Psoas muscle (tissue), 8 donors: ENCODE data around the gene C8A. TPM values are rescaled to one million over a fixed set of nuclear protein-coding genes. Genes with fewer than 3 reads are reported as not detected.

Experiments used
- ATAC-seq, 4 donors: fragments of 200-7000 bp; cut with Tn5 transposase; one replicate each; pipeline ENCODE4 v1.9.1; 2020; ENCODE audit warnings: moderate library complexity in 3 of 4, mild to moderate bottlenecking in 2 of 4
- DNase-seq, 2 donors: peaks; one replicate each; pipeline ENCODE4 v3.0.0-alpha.2; 2020
- H3K27ac ChIP-seq: fragments of 200-600 bp; one replicate; pipeline ENCODE4 v1.8.0; 2022
- H3K27me3 ChIP-seq, 3 donors: fragments of 200-600 bp in 1 of 3; one replicate each; pipeline versions ENCODE4 v1.6.1 to v1.8.0; 2013 to 2022; ENCODE audit warnings: low read length in 2 of 3, mild to moderate bottlenecking in 2 of 3, moderate library complexity in 1 of 3; ENCODE audit not compliant: insufficient read depth in 3 of 3
- H3K36me3 ChIP-seq, 2 donors: fragments of 200-600 bp in 1 of 2; one replicate each; pipeline versions ENCODE4 v1.6.1 to v1.8.0; 2013 to 2022; ENCODE audit warnings: low read depth in 1 of 2, mild to moderate bottlenecking in 1 of 2, moderate library complexity in 1 of 2; ENCODE audit not compliant: insufficient read depth in 1 of 2
- H3K4me1 ChIP-seq: fragments of 200-600 bp; one replicate; pipeline ENCODE4 v1.8.0; 2022
- H3K4me3 ChIP-seq: fragments of 200-600 bp; one replicate; pipeline ENCODE4 v1.8.0; 2022; ENCODE audit warnings: mild to moderate bottlenecking
- H3K9me3 ChIP-seq: fragments of 200-600 bp; one replicate; pipeline ENCODE4 v1.8.0; 2022
- WGBS, 3 donors: extraction: QIAGEN DNeasy Blood & Tissue Kit; methylation state at CpG; one replicate each; pipeline versions ENCODE4 v1.1.6 to v1.1.7; 2013; 5-methylcytosine and 5-hydroxymethylcytosine counted together
- intact Hi-C, 2 donors: fragments of 100-400 bp; cut with DNase I; formaldehyde crosslinking; loops; one replicate each; pipeline versions ENCODE4 v1.11.0 to v1.14.2; 2022
- polyA plus RNA-seq, 3 donors: library from polyadenylated mRNA; stranded (reverse); fragments of 200-250 nt; gene quantifications; one replicate each; pipeline ENCODE4 v1.2.3, GENCODE V29; 2013
- total RNA-seq, 4 donors: library from RNA; stranded (reverse); fragmentation: NEBNext Ultra II Directional in 2 of 4; extraction: Animal tissue kit (Norgen Biotek cat#: 25700) in 2 of 4; gene quantifications; one replicate each; pipeline versions ENCODE4 v1.2.1 to v1.2.4, GENCODE V29; 2021 to 2023
- TF ChIP-seq, protein P1 (sequence below): fragments of 200-600 bp; IDR thresholded peaks from one replicate; pipeline ENCODE4 v1.8.0; 2022; ENCODE audit warnings: antibody characterized with exemption
- donor health status: healthy with polysubstance abuse.
- donor health status: DM: no; HTN: no; CAD: no; lungs with moderate emphysema.
- donor health status: Bipolar disorder and iron deficiency.
- donor health status: healthy.
- donor health status: DM: yes; HTN: yes; CAD: no.
- donor health status: DM: no; HTN: no; CAD: no.
- donor health status: DM: no; HTN: no; CAD: no.
- donor health status: DM: yes; HTN: yes; CAD: no.

C8A gene
- total and polyA plus RNA-seq, 7 donors = not detected

DNA sequence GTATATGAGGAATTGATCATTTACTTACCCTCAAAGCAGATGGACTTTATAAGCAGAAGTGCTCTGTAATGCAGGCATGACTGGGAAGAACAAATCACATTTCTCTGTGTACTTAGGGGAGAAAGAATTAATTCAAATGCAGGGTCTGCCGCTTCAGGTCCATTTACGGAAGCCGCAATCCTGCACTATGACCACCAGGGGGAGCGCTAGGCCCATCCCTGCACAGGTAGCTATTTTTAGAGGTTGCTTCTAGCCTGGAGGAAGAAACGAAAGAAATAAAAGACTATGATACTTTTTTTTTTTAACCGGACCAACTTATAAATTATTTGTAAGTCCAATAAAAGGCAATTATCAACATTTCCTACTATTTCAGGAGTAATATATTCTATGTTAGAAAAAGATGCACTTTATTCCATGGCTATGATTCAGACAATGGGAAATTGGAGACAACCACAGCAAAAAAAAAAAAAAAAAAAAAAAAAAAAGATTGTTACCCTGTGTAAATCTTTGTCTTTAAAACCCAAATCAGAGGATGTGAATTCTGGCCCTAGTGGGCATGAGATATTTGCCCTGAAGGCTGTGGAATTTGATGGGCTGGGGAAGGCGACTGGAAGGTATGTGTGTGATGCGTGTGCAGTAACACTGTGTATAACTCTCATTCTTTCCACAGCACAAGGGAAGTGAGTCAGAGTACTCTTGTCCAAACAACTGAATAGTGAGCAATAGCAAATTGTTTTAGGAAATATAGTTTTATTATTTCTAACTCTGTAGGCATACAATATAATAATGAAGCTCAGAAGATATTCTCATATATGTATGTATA, 22.5 kb upstream of the C8A start:
- 15 to 16% (median 15%) methylated on average over 8 of the region's 8 CpGs for WGBS, 3 donors
- TF ChIP-seq, protein P1, sequence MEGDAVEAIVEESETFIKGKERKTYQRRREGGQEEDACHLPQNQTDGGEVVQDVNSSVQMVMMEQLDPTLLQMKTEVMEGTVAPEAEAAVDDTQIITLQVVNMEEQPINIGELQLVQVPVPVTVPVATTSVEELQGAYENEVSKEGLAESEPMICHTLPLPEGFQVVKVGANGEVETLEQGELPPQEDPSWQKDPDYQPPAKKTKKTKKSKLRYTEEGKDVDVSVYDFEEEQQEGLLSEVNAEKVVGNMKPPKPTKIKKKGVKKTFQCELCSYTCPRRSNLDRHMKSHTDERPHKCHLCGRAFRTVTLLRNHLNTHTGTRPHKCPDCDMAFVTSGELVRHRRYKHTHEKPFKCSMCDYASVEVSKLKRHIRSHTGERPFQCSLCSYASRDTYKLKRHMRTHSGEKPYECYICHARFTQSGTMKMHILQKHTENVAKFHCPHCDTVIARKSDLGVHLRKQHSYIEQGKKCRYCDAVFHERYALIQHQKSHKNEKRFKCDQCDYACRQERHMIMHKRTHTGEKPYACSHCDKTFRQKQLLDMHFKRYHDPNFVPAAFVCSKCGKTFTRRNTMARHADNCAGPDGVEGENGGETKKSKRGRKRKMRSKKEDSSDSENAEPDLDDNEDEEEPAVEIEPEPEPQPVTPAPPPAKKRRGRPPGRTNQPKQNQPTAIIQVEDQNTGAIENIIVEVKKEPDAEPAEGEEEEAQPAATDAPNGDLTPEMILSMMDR = peak; percentile 99
- intact Hi-C loops = loop anchor here (1.0 to 10.0 kb wide), 5 partner anchors 229 to 1330 kb away; no protein-coding TSS in a partner anchor
- Histone ChIP-seq H3K4me3 (no peak overlapping the region), H3K36me3 (no peaks in the 10 kb centered on the region), H3K27me3 (peaks cover 0 to 4% (median 3%) of the 10 kb centered on the region in 3 donors), H3K9me3 (no peaks in the 10 kb centered on the region), H3K27ac (no peak overlapping the region), H3K4me1 (no peaks in the 10 kb centered on the region)
- peak; percentile 56 to 74 for DNase-seq
- peak; percentile 77 to 95 (median 86) for ATAC-seq

DNA sequence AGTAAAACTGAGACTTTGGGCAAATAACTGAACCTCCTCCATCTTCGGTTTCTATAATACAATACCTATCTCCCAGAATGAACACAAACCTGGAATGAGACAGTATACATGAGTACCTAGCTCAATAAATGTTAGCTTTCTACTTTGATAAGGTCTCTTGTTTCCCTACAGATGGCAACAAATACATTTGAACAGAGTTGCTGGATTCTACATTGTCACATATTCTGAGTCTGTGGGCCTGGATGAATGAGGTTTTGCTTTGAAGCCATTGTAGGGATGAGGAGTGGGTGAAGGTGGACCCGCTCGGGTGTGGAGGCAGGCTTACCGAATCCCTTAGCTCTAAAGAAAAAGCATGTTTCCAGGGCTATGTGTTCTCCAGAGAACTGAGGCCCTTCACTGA, 21.5 kb upstream of the C8A start:
- DNase-seq = no peak
- WGBS, 3 donors = 94 to 97% (median 94%) methylated on average over 4 of the region's 4 CpGs
- intact Hi-C loops = loop anchor here (5.0 to 10.0 kb wide), 4 partner anchors 229 to 1329 kb away; no protein-coding TSS in a partner anchor

DNA sequence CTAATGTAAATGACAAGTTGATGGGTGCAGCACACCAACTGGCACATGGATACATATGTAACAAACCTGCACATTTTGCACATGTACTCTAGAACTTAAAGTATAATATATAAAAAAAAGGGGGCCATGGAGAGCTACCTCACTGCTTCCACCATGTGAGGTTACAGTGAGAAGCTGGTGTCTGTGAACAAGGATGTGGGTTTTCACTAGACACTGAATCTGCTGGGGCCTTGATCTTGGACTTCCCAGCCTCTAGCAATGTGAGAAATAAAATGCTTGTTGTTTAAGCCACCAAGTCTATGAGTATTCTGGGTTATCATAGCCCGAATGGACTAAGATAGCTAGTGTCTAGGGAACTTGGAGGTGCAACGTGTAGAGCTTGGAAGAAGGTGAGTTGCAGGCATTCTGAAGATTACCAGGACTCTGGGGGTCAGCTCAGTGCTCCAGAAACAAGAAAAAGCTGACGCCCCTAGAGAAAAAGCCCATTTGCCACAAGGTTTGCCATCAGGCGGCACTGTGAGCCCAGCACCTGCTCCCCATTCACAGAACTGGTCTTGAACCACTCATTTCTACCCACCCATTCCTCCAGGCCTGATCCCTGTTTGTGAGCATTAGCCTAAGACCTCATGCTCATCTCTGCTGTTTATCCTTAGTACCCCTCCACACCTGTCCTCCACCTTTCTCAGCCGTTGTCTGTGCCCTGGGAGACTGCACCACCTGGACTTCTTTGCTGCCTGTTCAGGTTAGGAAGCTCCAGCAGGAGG, 20.3 kb upstream of the C8A start:
- Histone ChIP-seq H3K4me3 (no peak overlapping the region), H3K27ac (no peak overlapping the region), H3K27me3 (peaks cover 0 to 4% (median 3%) of the 10 kb centered on the region in 3 donors), H3K36me3 (no peaks in the 10 kb centered on the region), H3K9me3 (no peaks in the 10 kb centered on the region), H3K4me1 (no peaks in the 10 kb centered on the region)
- intact Hi-C loops = loop anchor here (5.0 to 10.0 kb wide), 4 partner anchors 228 to 1328 kb away; no protein-coding TSS in a partner anchor
- ATAC-seq (no peak), DNase-seq (no peak)
- TF ChIP-seq, protein P1 = no peak
- 84 to 93% (median 87%) methylated on average over 5 of the region's 5 CpGs for WGBS, 3 donors

More for the DNA sequence above, 21.5 kb upstream of the C8A start:
- no peak for ATAC-seq
- Histone ChIP-seq H3K27me3 (peaks cover 0 to 4% (median 3%) of the 10 kb centered on the region in 3 donors), H3K4me3 (no peak overlapping the region), H3K9me3 (no peaks in the 10 kb centered on the region), H3K27ac (no peak overlapping the region), H3K4me1 (no peaks in the 10 kb centered on the region), H3K36me3 (no peaks in the 10 kb centered on the region)
- TF ChIP-seq, protein P1 = no peak

DNA sequence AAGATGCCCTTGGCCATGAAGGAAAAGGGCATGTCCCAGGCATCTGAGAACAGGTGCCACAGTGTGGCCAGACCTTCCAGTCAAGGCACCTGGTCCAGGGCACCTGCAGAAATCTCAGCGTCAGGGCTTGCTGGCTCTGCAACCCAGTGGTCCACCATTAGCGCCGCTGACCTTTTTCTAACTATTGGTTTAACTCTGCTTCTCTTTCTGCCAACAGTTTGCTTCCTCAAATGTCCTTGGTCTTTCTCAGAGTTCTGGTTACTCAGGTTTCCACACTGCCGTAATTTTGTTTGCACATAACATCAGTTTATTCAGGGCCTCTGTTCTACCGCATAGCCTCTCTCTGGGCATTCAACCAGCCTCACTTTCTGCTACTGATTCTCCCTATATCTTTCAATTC, 18.9 kb upstream of the C8A start:
- H3K9me3 ChIP-seq = no peaks in the 10 kb centered on the region
- peaks cover 0 to 8% (median 3%) of the 10 kb centered on the region in 3 donors for H3K27me3 ChIP-seq
- no peak for ATAC-seq
- WGBS, 3 donors = 90 to 92% (median 90%) methylated on average over 5 of the region's 5 CpGs
- DNase-seq = no peak
- no peak overlapping the region for H3K27ac ChIP-seq
- no peak overlapping the region for H3K4me3 ChIP-seq
- intact Hi-C loops = loop anchor here in 1 of 2 donors (10.0 kb wide), 1 partner anchor 1209 kb away; no protein-coding TSS in a partner anchor
- no peaks in the 10 kb centered on the region for H3K4me1 ChIP-seq
- no peaks in the 10 kb centered on the region for H3K36me3 ChIP-seq
- TF ChIP-seq, protein P1 = no peak
